PC-9 (cell line): ENCODE results near the gene POLR2F. TPM values are rescaled to one million over a fixed set of nuclear protein-coding genes. Genes with fewer than 3 reads are reported as not detected.
A peak's percentile ranks its signal among the peaks of the same experiment; 100 is the strongest.

ENCODE experiments used
- BruUV-seq: library from RNA; stranded (reverse); fragments of 400-500 nt; replicated peaks from 2 replicates; lab custom pipeline; 2021; lab: Mats Ljungman, UMichigan
- CTCF ChIA-PET: fragments of 300-600 bp; sonication (Branson Sonifier 250); formaldehyde crosslinking; loops from one replicate; lab custom pipeline; 2022; ENCODE audit warnings: antibody characterized with exemption; lab: Charles Lee
- POLR2A ChIA-PET: fragments of 300-600 bp; sonication (Branson Sonifier 250); formaldehyde crosslinking; loops from one replicate; lab custom pipeline; 2022; ENCODE audit warnings: antibody characterized with exemption; ENCODE audit not compliant: unreplicated experiment; lab: Charles Lee
- DNase-seq, 2 experiments: peaks; one replicate each; pipeline versions ENCODE4 v3.0.0 to v3.0.0-alpha.2; 2015 to 2022; ENCODE audit warnings: mixed read lengths in 1 of 2
- H2AFZ ChIP-seq: fragments of 200-600 bp; sonication (generic); 2 replicates; pipeline ENCODE4 v1.8.1; 2017; ENCODE audit warnings: antibody characterized with exemption
- H3F3A ChIP-seq: fragments of 200-600 bp; sonication (generic); 2 replicates; pipeline ENCODE4 v1.8.1; 2017; ENCODE audit warnings: antibody characterized with exemption, mild to moderate bottlenecking, low read depth; ENCODE audit not compliant: insufficient read depth
- H3K27ac ChIP-seq: fragments of 200-600 bp; sonication (generic); 2 replicates; pipeline ENCODE4 v1.6.1; 2016; ENCODE audit warnings: mixed run types
- H3K27me3 ChIP-seq: fragments of 200-600 bp; sonication (generic); 2 replicates; pipeline ENCODE4 v1.6.1; 2016; ENCODE audit warnings: low read depth, mixed run types; ENCODE audit not compliant: insufficient read depth
- H3K36me3 ChIP-seq: fragments of 200-600 bp; sonication (generic); 2 replicates; pipeline ENCODE4 v1.6.1; 2016; ENCODE audit warnings: low read depth, mixed run types
- H3K4me1 ChIP-seq: fragments of 200-600 bp; sonication (generic); replicated peaks from 2 replicates; pipeline ENCODE4 v1.6.1; 2016; ENCODE audit warnings: mixed run types; ENCODE audit not compliant: insufficient read depth
- H3K4me2 ChIP-seq: fragments of 200-600 bp; sonication (generic); 2 replicates; pipeline ENCODE4 v1.6.1; 2017; ENCODE audit warnings: mixed run types
- H3K4me3 ChIP-seq: fragments of 200-600 bp; sonication (generic); 2 replicates; pipeline ENCODE4 v1.6.1; 2016; ENCODE audit warnings: mixed run types
- H3K79me2 ChIP-seq: fragments of 200-600 bp; sonication (generic); 2 replicates; pipeline ENCODE4 v1.6.1; 2017; ENCODE audit warnings: low read depth, mixed run types
- H3K9me2 ChIP-seq: fragments of 200-600 bp; sonication (generic); 2 replicates; pipeline ENCODE4 v1.8.1; 2017; ENCODE audit warnings: mild to moderate bottlenecking; ENCODE audit not compliant: insufficient read depth
- H3K9me3 ChIP-seq: fragments of 200-600 bp; sonication (generic); 2 replicates; pipeline ENCODE4 v1.8.1; 2016; ENCODE audit warnings: low read depth; ENCODE audit not compliant: insufficient read depth
- H4K20me1 ChIP-seq: fragments of 200-600 bp; sonication (generic); 2 replicates; pipeline ENCODE4 v1.8.1; 2017; ENCODE audit not compliant: insufficient read depth
- EZH2 ChIP-seq: fragments of 200-600 bp; sonication (generic); IDR thresholded peaks from 2 replicates; pipeline ENCODE4 v1.8.0; 2017; ENCODE audit warnings: antibody characterized with exemption, low read depth
- intact Hi-C: fragments of 100-400 bp; cut with micrococcal nuclease; formaldehyde crosslinking; loops from one replicate; pipeline ENCODE4 v1.10.0; 2022; ENCODE audit not compliant: unreplicated experiment
- total RNA-seq: library from RNA; stranded (reverse); gene quantifications from 2 replicates; pipeline ENCODE4 v1.2.3, GENCODE V29; 2021
- TF ChIP-seq, protein P1 (sequence below): fragments of 200-600 bp; sonication (generic); conservative IDR thresholded peaks from 2 replicates; pipeline ENCODE4 v1.6.1; 2017; ENCODE audit warnings: mixed run types, antibody characterized with exemption, mild to moderate bottlenecking, moderate library complexity

POLR2F gene
- total RNA-seq, 1 experiment from 2014 or later, result 180 TPM

GRCh38 chr22:38016182-38017151 is 63.0 kb downstream of the POLR2F start:
- H3K4me1 ChIP-seq, result no peaks in the 10 kb centered on the region
- H3K79me2 ChIP-seq, result no peaks in the 10 kb centered on the region
- CTCF ChIA-PET, result interaction anchor here (0.6 kb wide), 1 partner anchor 63 kb away, joined by 5 read pairs; the partner anchor contains the start of genes C22orf23 and POLR2F
- DNase-seq, result peak in 1 of 2 experiments; percentile 51
- H3K9me2 ChIP-seq, result no peaks in the 10 kb centered on the region
- intact Hi-C loops, result no loop called here
- H3K36me3 ChIP-seq, result no peaks in the 10 kb centered on the region
- H2AFZ ChIP-seq, result 0 out of 2 replicates have a peak overlapping the region, but pooled peaks have one; percentile 63
- no peaks in the 10 kb centered on the region; the same call in 1 of the 2 replicates for H3K9me3 ChIP-seq
- no peak overlapping the region for H3K27ac ChIP-seq
- TF ChIP-seq, protein P1, sequence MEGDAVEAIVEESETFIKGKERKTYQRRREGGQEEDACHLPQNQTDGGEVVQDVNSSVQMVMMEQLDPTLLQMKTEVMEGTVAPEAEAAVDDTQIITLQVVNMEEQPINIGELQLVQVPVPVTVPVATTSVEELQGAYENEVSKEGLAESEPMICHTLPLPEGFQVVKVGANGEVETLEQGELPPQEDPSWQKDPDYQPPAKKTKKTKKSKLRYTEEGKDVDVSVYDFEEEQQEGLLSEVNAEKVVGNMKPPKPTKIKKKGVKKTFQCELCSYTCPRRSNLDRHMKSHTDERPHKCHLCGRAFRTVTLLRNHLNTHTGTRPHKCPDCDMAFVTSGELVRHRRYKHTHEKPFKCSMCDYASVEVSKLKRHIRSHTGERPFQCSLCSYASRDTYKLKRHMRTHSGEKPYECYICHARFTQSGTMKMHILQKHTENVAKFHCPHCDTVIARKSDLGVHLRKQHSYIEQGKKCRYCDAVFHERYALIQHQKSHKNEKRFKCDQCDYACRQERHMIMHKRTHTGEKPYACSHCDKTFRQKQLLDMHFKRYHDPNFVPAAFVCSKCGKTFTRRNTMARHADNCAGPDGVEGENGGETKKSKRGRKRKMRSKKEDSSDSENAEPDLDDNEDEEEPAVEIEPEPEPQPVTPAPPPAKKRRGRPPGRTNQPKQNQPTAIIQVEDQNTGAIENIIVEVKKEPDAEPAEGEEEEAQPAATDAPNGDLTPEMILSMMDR, result no peak
- no peak for TF ChIP-seq EZH2
- H3F3A ChIP-seq, result no peaks in the 10 kb centered on the region
- BruUV-seq, result no TSS peak
- POLR2A ChIA-PET, result no interaction called here
- H3K27me3 ChIP-seq, result no peaks in the 10 kb centered on the region
- no peaks in the 10 kb centered on the region for H4K20me1 ChIP-seq
- H3K4me2 ChIP-seq, result 0 out of 2 replicates have a peak overlapping the region, but pooled peaks have one; percentile 8
- no peak overlapping the region for H3K4me3 ChIP-seq

- ChIA-PET CTCF (interaction anchor here (0.6 to 0.7 kb wide), 3 partner anchors 64 to 495 kb away, joined by 3 to 6 read pairs (median 5); partner anchors contain the start of genes C22orf23 and POLR2F), POLR2A (interaction anchor here (0.6 kb wide), 2 partner anchors 25 to 1489 kb away, joined by 3 to 7 read pairs; no protein-coding TSS in a partner anchor)
- Histone ChIP-seq H3K27me3 (no peaks in the 10 kb centered on the region), H3K4me2 (no peak overlapping the region), H3K9me3 (no peaks in the 10 kb centered on the region; the same call in 1 of the 2 replicates), H3K4me1 (no peaks in the 10 kb centered on the region), H3F3A (no peaks in the 10 kb centered on the region), H3K9me2 (no peaks in the 10 kb centered on the region), H3K27ac (no peak overlapping the region), H4K20me1 (no peaks in the 10 kb centered on the region), H2AFZ (no peak overlapping the region), H3K4me3 (no peak overlapping the region), H3K36me3 (no peaks in the 10 kb centered on the region), H3K79me2 (no peaks in the 10 kb centered on the region)
- TF ChIP-seq, protein P1, result no peak
- TF ChIP-seq EZH2, result no peak
- DNase-seq, result peak in 1 of 2 experiments; percentile 53
- intact Hi-C loops, result no loop called here
- BruUV-seq, result no TSS peak
Observed at GRCh38 chr22:38017272-38017920, 63.9 kb downstream of the POLR2F start.
